ENCODE measurements around the gene OLA1. TPM values are rescaled to one million over a fixed set of nuclear protein-coding genes. Genes with fewer than 3 reads are reported as not detected.

The OLA1 gene
- total RNA-seq (2011; cell fraction: chromatin; rRNA removed; ENCODE audit: low replicate concordance) = 45.3 and 93.0 TPM in 2 replicates
- total RNA-seq (2011; cell fraction: nucleolus; rRNA removed) = 23.7 and 26.2 TPM in 2 replicates
- 50.8 and 59.4 TPM in 2 replicates for total RNA-seq (2011; cell fraction: nucleoplasm; rRNA removed)
- total RNA-seq (2014; rRNA removed) (196 and 225 TPM in 2 replicates), total RNA-seq (2014; rRNA removed; fragmentation: Illumina TruSeq; extraction: Trizol) (264 and 282 TPM in 2 replicates), total RNA-seq (2015; rRNA removed; fragmentation: Illumina TruSeq; extraction: Trizol) (205 and 225 TPM in 2 replicates), total RNA-seq (2021) (207 and 216 TPM in 2 replicates), polyA plus RNA-seq (2011; rRNA removed) (272 and 334 TPM in 2 replicates), polyA plus RNA-seq (2014; fragmentation: Illumina TruSeq; extraction: Trizol) (293 and 353 TPM in 2 replicates), polyA plus RNA-seq (2014; fragmentation: Nextera tagmentation; extraction: Ambion mirVana) (100 to 1,000 TPM; 208 to 222 TPM), polyA plus RNA-seq (2014; rRNA removed) (270 and 272 TPM in 2 replicates), polyA minus RNA-seq (2011; rRNA and poly(A)+ RNA removed) (313 and 366 TPM in 2 replicates), Bru-seq, nascent RNA (percentile 93 among the genes with signal in this experiment), BruChase-seq, experiment 1, labeled RNA remaining after a 2-hour chase (percentile 93 among the genes with signal in this experiment), BruChase-seq, experiment 2, labeled RNA remaining after a 6-hour chase (percentile 91 among the genes with signal in this experiment)
- polyA plus RNA-seq (2011; cell fraction: cytosol; rRNA removed) = 27.0 and 94.9 TPM in 2 replicates
- 31.0 and 71.1 TPM in 2 replicates for polyA plus RNA-seq (2011; cell fraction: nucleus; rRNA removed)
- 242 and 284 TPM in 2 replicates for polyA plus RNA-seq (2012)
- 79.3 and 86.3 TPM in 2 replicates for polyA minus RNA-seq (2011; cell fraction: cytosol; rRNA and poly(A)+ RNA removed)
- polyA minus RNA-seq (2011; cell fraction: nucleus; rRNA and poly(A)+ RNA removed) = 38.4 and 88.7 TPM in 2 replicates
- long read RNA-seq, experiment 1, full-length matches to known transcripts = 601 of 700 reads
- long read RNA-seq, experiment 1, partial matches to known transcripts = 65 of 700 reads
- long read RNA-seq, experiment 1, other reads (novel, unspliced or antisense) = 34 of 700 reads
- long read RNA-seq, experiment 2, full-length matches to known transcripts = 124 of 281 reads
- long read RNA-seq, experiment 2, partial matches to known transcripts = 64 of 281 reads
- long read RNA-seq, experiment 2, other reads (novel, unspliced or antisense) = 93 of 281 reads
- long read RNA-seq, experiment 3, full-length matches to known transcripts = 329 of 410 reads
- long read RNA-seq, experiment 3, partial matches to known transcripts = 59 of 410 reads
- long read RNA-seq, experiment 3, other reads (novel, unspliced or antisense) = 22 of 410 reads

DNA sequence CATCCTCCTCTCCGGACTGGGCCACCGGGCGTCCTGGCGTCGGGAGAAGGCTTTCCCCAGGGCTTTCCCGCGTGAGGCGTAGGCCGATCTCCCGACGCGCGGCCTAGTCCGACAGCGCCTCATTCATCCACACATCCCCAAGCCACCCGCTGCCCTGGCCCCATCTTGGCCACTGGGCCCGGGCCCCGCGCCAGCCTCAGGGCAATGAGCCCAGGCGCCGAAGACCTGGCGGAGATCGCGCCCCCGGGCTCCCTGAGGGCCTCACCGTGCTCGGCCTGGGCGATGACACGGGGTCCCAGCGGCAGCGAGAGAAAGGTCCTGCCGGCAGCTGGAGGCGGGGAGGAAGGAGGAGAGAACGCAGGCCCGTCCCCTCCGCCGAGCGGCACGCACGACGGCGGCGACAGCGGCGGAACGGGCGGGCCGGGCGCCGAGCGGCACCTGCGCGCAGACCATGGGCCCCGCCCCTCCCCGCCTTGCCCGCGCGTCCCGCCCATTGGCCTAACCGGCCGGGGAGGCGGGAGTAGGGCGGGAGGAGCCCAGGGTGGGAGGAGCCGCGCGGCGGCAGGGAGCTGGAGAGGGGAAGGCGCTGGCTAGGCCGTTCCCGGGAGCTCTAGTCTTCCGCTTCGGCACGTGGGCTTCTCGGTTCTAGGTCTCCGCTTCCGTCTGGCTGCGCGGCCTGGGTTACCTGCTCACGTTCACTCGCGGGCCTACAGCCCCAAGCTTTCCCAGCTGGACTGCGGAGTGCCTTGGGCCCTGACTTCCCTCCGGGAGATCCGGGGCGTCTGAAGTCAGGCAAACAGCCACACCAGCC lies at the start of gene OLA1:
Gene OLA1 (minus strand): TSS at position 346 of the 811 bp plus-strand sequence. CDS start 1,717 bp downstream, outside the sequence.
- FAIRE-seq (peak; percentile 81), DNase-seq (ENCODE audit: extremely low read depth in 1 of 4, low spot score in 3 of 4) (peak; percentile 98 to 99 (median 99)), ATAC-seq (peak; percentile 96)
- in situ Hi-C loops (cut with MboI) = no loop called here
- Histone ChIP-seq H2AFZ (ENCODE audit: low read depth, low read length) (peak within 1 kb of the TSS; percentile 99), H3K36me3 (ENCODE audit: control insufficient read depth, insufficient read depth, low read length) (peaks cover 30% of the 10 kb centered on the region), H3K9me3 (replicated peaks; ENCODE audit: control insufficient read depth, insufficient read depth, low read depth, low read length) (no peaks in the 10 kb centered on the region), H4K20me1 (replicated peaks; ENCODE audit: control insufficient read depth, insufficient read depth, low read length) (0 out of 2 replicates have a peak, but pooled peaks cover 3% of the 10 kb centered on the region), H3K4me1 (replicated peaks in 1 of 2; ENCODE audit: control insufficient read depth in 2 of 2, insufficient read depth in 2 of 2, low read length in 2 of 2) (peaks cover 5 to 14% of the 10 kb centered on the region in 2 experiments; a peak in 4 of 5 replicates), H3K9me1 (ENCODE audit: control insufficient read depth, insufficient read depth, low read length) (no peaks in the 10 kb centered on the region), H3K27ac (ENCODE audit: extremely low read depth, low read depth, low read length) (peak within 1 kb of the TSS; percentile 90), H3K9ac (ENCODE audit: insufficient read depth in 1 of 2, low read depth in 2 of 2, low read length in 2 of 2) (peak within 1 kb of the TSS; percentile 91 to 97), H3K4me2 (ENCODE audit: insufficient read depth, low read length) (peak within 1 kb of the TSS; percentile 85), H3K27me3 (ENCODE audit: control insufficient read depth in 2 of 2, insufficient read depth in 2 of 2, low read length in 2 of 2) (no peaks in the 10 kb centered on the region), H3K79me2 (ENCODE audit: control insufficient read depth, insufficient read depth, low read length) (peaks cover 55% of the 10 kb centered on the region), H3K4me3 (peak within 1 kb of the TSS; percentile 87)
- intact Hi-C loops (cut with micrococcal nuclease) = loop anchor here (5.0 to 10.0 kb wide), 2 partner anchors 89 to 284 kb away; partner anchors contain the start of gene SP3
- no TSS peak for BruUV-seq (replicated peaks)
- ChIA-PET CTCF (ENCODE audit: low intra/inter-chr PET ratio) (no interaction called here), POLR2A (interaction anchor here (0.6 to 3.1 kb wide), 12 partner anchors 8 to 1291 kb away, joined by 3 to 10 read pairs (median 3); no protein-coding TSS in a partner anchor)
- under 1% methylated on average over 60 of the region's 85 CpGs for WGBS (ENCODE audit: insufficient coverage, low coverage, missing lambda C conversion rate)
- TF ChIP-seq TGIF2 (CRISPR knock-in tag; IDR thresholded peaks at IDR 0.05) = 0 out of 2 replicates have a peak, but pooled peaks have one; percentile 88
- no peak for TF ChIP-seq ZNF644 (tag; IDR thresholded peaks at IDR 0.05; ENCODE audit: low read depth)
- peak; percentile 12; the same call in 1 of the 2 replicates for TF ChIP-seq ZBED1 (IDR thresholded peaks at IDR 0.05)
- TF ChIP-seq LEF1 (IDR thresholded peaks at IDR 0.05) = peak; percentile 38; the same call in 1 of the 2 replicates
- TF ChIP-seq HMBOX1 (IDR thresholded peaks at IDR 0.05) = no peak
- TF ChIP-seq TEAD1 (CRISPR knock-in tag; IDR thresholded peaks at IDR 0.05) = peak in 1 of 2 experiments; percentile 37; a peak in 3 of 4 replicates
- 0 out of 2 replicates have a peak, but pooled peaks have one; percentile 8 for TF ChIP-seq KLF13 (tag; IDR thresholded peaks at IDR 0.05; ENCODE audit: borderline replicate concordance, low read depth)
- peak; percentile 69; the same call in 1 of the 2 replicates for TF ChIP-seq NCOA6 (IDR thresholded peaks at IDR 0.05)
- peak; percentile 14 to 41; a peak in 1 of 4 replicates for TF ChIP-seq ZNF639 (CRISPR knock-in tag; conservative IDR thresholded peaks at IDR 0.05 in 1 of 2, IDR thresholded peaks at IDR 0.05 in 1 of 2)
- TF ChIP-seq HIVEP1 (CRISPR knock-in tag; IDR thresholded peaks at IDR 0.05) = peak; percentile 38
- peak; percentile 52 for TF ChIP-seq SMAD4 (CRISPR knock-in tag; conservative IDR thresholded peaks at IDR 0.05)
- peak; percentile 90 for TF ChIP-seq RBM25 (IDR thresholded peaks at IDR 0.05; ENCODE audit: low read depth, low read length, severe bottlenecking)
- peak; percentile 86 for TF ChIP-seq PML (IDR thresholded peaks at IDR 0.05; ENCODE audit: low read length)

All from K562 (cell line).